OCI-LY7 (cell line): ENCODE results near the gene NFKBIA. TPM values are rescaled to one million over a fixed set of nuclear protein-coding genes. Genes with fewer than 3 reads are reported as not detected.

ENCODE experiments used
- Bru-seq: library from RNA; stranded (reverse); fragments of 400-500 nt; gene quantifications from one replicate; lab custom pipeline; 2021; lab: Mats Ljungman, UMichigan
- BruChase-seq, 2 experiments: library from RNA; stranded (reverse); fragments of 400-500 nt; gene quantifications; one replicate each; lab custom pipeline; 2021; lab: Mats Ljungman, UMichigan
- BruUV-seq: library from RNA; stranded (reverse); fragments of 400-500 nt; replicated peaks from 2 replicates; lab custom pipeline; 2021; lab: Mats Ljungman, UMichigan
- CTCF ChIA-PET: fragments of 300-600 bp; sonication (Branson Sonifier 250); formaldehyde crosslinking; loops from one replicate; lab custom pipeline; 2022; ENCODE audit warnings: antibody characterized with exemption; ENCODE audit not compliant: unreplicated experiment; lab: Charles Lee
- POLR2A ChIA-PET: fragments of 300-600 bp; sonication (Branson Sonifier 250); formaldehyde crosslinking; loops from one replicate; lab custom pipeline; 2022; ENCODE audit warnings: antibody characterized with exemption; lab: Charles Lee
- DNase-seq: peaks from one replicate; pipeline ENCODE4 v3.0.0-alpha.2; 2015; ENCODE audit warnings: low spot score
- H2AFZ ChIP-seq: fragments of 200-600 bp; sonication (generic), shearing (Covaris generic); 2 replicates; pipeline ENCODE4 v1.6.1; 2014; ENCODE audit warnings: mild to moderate bottlenecking, antibody characterized with exemption, low read length, moderate library complexity
- H3K27ac ChIP-seq: fragments of 200-600 bp; sonication (generic); 2 replicates; pipeline ENCODE4 v1.5.1; 2014; ENCODE audit warnings: mixed run types, low read depth, mild to moderate bottlenecking, moderate library complexity, low read length, inconsistent platforms; ENCODE audit not compliant: poor library complexity, severe bottlenecking
- H3K36me3 ChIP-seq: fragments of 200-600 bp; sonication (generic); 2 replicates; pipeline ENCODE4 v1.6.1; 2014; ENCODE audit warnings: mild to moderate bottlenecking, antibody characterized with exemption, low read length, moderate library complexity, mixed read lengths; ENCODE audit not compliant: insufficient read depth
- H3K4me1 ChIP-seq: fragments of 200-600 bp; sonication (generic); 2 replicates; pipeline ENCODE4 v1.5.1; 2014; ENCODE audit warnings: mild to moderate bottlenecking, low read length; ENCODE audit not compliant: insufficient read depth, poor library complexity, severe bottlenecking
- H3K4me2 ChIP-seq: fragments of 200-600 bp; sonication (generic); 2 replicates; pipeline ENCODE4 v1.6.1; 2014; ENCODE audit warnings: mild to moderate bottlenecking, low read length
- H3K4me3 ChIP-seq: fragments of 200-600 bp; sonication (generic); 2 replicates; pipeline ENCODE4 v1.5.1; 2014; ENCODE audit warnings: mild to moderate bottlenecking, low read depth, low read length; ENCODE audit not compliant: poor library complexity, severe bottlenecking
- H3K79me2 ChIP-seq: fragments of 200-600 bp; sonication (generic); 2 replicates; pipeline ENCODE4 v1.6.1; 2016; ENCODE audit warnings: low read depth, mild to moderate bottlenecking, low read length, moderate library complexity, mixed read lengths; ENCODE audit not compliant: insufficient read depth
- H3K9me2 ChIP-seq: fragments of 200-600 bp; sonication (generic); 2 replicates; pipeline ENCODE4 v1.6.1; 2016; ENCODE audit warnings: mild to moderate bottlenecking, low read length, mixed read lengths; ENCODE audit not compliant: insufficient read depth
- H3K9me3 ChIP-seq: fragments of 200-600 bp; sonication (generic); 2 replicates; pipeline ENCODE4 v1.6.1; 2014; ENCODE audit warnings: mild to moderate bottlenecking, mixed run types, low read length, mixed read lengths
- H4K20me1 ChIP-seq: fragments of 200-600 bp; sonication (generic); 2 replicates; pipeline ENCODE4 v1.6.1; 2014; ENCODE audit warnings: mild to moderate bottlenecking, antibody characterized with exemption, low read length, moderate library complexity, mixed read lengths; ENCODE audit not compliant: insufficient read depth
- EZH2phosphoT487 ChIP-seq: fragments of 200-600 bp; sonication (generic); IDR thresholded peaks from 2 replicates; pipeline ENCODE4 v1.6.1; 2018; ENCODE audit warnings: low read depth, borderline replicate concordance, mild to moderate bottlenecking, mixed run types, antibody characterized with exemption, low read length, moderate library complexity, mixed read lengths
- intact Hi-C: fragments of 100-400 bp; cut with micrococcal nuclease; formaldehyde crosslinking; loops from one replicate; pipeline ENCODE4 v1.10.0; 2022; ENCODE audit not compliant: unreplicated experiment
- long read RNA-seq: library from polyadenylated mRNA; stranded (forward); transcript quantifications from one replicate; pipeline ENCODE4 v2.0.0, GENCODE V29; 2022
- total RNA-seq, 2 experiments: library from RNA; depleted of rRNA in 1 of 2; stranded (reverse); fragments of >200 nt in 1 of 2; shearing (Covaris generic) in 1 of 2; gene quantifications; 2 replicates each; pipeline ENCODE4 v1.2.3, GENCODE V29; 2014 to 2022
- TF ChIP-seq, protein P1 (sequence below): fragments of 200-600 bp; sonication (generic); conservative IDR thresholded peaks from 2 replicates; pipeline ENCODE4 v1.5.1; 2014; ENCODE audit warnings: mild to moderate bottlenecking, antibody characterized with exemption, low read length, moderate library complexity, mixed read lengths

The NFKBIA gene, protein sequence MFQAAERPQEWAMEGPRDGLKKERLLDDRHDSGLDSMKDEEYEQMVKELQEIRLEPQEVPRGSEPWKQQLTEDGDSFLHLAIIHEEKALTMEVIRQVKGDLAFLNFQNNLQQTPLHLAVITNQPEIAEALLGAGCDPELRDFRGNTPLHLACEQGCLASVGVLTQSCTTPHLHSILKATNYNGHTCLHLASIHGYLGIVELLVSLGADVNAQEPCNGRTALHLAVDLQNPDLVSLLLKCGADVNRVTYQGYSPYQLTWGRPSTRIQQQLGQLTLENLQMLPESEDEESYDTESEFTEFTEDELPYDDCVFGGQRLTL
- 100 and 109 TPM in 2 replicates for total RNA-seq (2014; rRNA removed; shearing (Covaris generic))
- 37.0 and 43.6 TPM in 2 replicates for total RNA-seq (2022)
- Bru-seq, nascent RNA = percentile 83 among the genes with signal in this experiment
- BruChase-seq, experiment 1, labeled RNA remaining after a 6-hour chase = percentile 65 among the genes with signal in this experiment
- BruChase-seq, experiment 2, labeled RNA remaining after a 2-hour chase = percentile 77 among the genes with signal in this experiment
- long read RNA-seq, transcript NFKBIA-201 (6 exons, 1,558 nt) = major isoform, 63 of 70 reads
- long read RNA-seq, partial matches to known transcripts = 1 of 70 reads
- long read RNA-seq, other reads (novel, unspliced or antisense) = 4 of 70 reads

DNA sequence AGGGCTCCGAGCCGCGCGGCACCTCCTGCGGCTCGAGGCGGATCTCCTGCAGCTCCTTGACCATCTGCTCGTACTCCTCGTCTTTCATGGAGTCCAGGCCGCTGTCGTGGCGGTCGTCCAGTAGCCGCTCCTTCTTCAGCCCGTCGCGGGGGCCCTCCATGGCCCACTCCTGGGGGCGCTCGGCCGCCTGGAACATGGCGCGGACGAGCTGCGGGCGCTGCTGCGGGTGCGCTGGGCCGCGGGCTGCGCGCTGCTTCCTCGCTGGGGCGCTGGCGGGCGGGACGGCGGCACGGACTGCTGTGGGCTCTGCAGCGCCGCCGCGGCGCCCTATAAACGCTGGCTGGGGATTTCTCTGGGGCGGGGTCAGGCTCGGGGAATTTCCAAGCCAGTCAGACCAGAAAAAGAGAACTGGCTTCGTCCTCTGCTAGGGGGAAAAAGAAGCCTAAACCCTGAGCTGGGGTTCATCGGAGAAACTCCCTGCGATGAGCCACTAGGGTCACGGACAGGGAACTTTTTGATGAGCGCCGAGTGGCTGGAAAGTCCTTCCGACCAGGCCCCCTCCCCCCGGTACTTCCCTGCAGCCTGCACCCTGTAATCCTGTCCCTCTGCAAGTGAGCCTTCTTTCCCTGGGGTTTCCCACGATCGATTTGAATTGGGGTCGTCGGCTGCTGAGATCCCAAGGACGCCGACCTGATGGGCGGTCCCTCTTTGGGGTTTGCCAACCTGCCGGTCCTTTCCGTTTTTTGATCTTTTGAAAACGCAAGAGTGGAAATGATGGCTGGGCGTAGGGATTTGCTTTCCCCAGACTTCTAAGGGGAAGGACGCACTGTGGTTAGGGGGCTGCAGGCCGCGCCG is at the start of gene NFKBIA:
NFKBIA (minus strand) TSS at position 301 of the 855 bp plus-strand sequence; CDS start at position 196, 105 bp downstream.
- Histone ChIP-seq H3K27ac (peak within 1 kb of the TSS; percentile 79), H3K9me3 (no peaks in the 10 kb centered on the region), H2AFZ (peak within 1 kb of the TSS; percentile 87), H3K4me2 (peak within 1 kb of the TSS; percentile 96), H4K20me1 (peaks cover 15% of the 10 kb centered on the region; the same call in 1 of the 2 replicates), H3K4me3 (peak within 1 kb of the TSS; percentile 93), H3K79me2 (peaks cover 21% of the 10 kb centered on the region; the same call in 1 of the 2 replicates), H3K36me3 (peaks cover 39% of the 10 kb centered on the region), H3K9me2 (no peaks in the 10 kb centered on the region), H3K4me1 (peaks cover 47% of the 10 kb centered on the region)
- no peak for TF ChIP-seq EZH2phosphoT487
- TF ChIP-seq, protein P1, sequence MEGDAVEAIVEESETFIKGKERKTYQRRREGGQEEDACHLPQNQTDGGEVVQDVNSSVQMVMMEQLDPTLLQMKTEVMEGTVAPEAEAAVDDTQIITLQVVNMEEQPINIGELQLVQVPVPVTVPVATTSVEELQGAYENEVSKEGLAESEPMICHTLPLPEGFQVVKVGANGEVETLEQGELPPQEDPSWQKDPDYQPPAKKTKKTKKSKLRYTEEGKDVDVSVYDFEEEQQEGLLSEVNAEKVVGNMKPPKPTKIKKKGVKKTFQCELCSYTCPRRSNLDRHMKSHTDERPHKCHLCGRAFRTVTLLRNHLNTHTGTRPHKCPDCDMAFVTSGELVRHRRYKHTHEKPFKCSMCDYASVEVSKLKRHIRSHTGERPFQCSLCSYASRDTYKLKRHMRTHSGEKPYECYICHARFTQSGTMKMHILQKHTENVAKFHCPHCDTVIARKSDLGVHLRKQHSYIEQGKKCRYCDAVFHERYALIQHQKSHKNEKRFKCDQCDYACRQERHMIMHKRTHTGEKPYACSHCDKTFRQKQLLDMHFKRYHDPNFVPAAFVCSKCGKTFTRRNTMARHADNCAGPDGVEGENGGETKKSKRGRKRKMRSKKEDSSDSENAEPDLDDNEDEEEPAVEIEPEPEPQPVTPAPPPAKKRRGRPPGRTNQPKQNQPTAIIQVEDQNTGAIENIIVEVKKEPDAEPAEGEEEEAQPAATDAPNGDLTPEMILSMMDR = peak; percentile 73
- peak; percentile 91 for DNase-seq
- intact Hi-C loops = loop anchor here (1.0 to 5.0 kb wide), 6 partner anchors 112 to 532 kb away; partner anchors contain the start of genes FAM177A1, PPP2R3C, PRORP and PSMA6
- CTCF ChIA-PET = interaction anchor here (0.7 to 1.2 kb wide), 5 partner anchors 9 to 261 kb away, joined by 3 read pairs; no protein-coding TSS in a partner anchor
- TSS peak; percentile 73 for BruUV-seq
- POLR2A ChIA-PET = interaction anchor here (0.6 to 5.0 kb wide), 17 partner anchors 11 to 391 kb away, joined by 3 to 37 read pairs (median 5); partner anchors contain the start of gene PSMA6

DNA sequence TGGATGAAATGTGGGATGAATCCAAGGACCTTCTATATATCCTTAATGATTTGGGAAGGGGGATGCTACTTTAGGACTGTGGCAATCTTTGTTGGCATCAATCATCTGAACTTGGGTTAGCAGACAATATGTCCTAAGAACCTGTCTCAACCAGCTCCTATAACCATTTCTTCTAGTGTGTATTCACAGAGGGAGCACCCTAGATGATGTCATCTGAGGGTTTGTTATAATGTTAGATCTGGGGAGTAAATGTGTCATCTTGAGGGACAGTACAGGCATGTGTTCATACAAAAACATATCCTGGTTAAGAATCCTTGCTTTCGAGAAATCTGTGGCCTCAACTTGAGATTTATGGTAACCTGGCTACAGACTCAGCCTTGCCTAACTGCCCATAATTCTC is 41.9 kb upstream of the NFKBIA start:
- Histone ChIP-seq H3K4me2 (no peak overlapping the region), H3K27ac (no peak overlapping the region), H4K20me1 (no peaks in the 10 kb centered on the region), H3K9me2 (no peaks in the 10 kb centered on the region), H3K79me2 (no peaks in the 10 kb centered on the region), H2AFZ (no peak overlapping the region), H3K4me3 (no peak overlapping the region), H3K36me3 (no peaks in the 10 kb centered on the region), H3K9me3 (no peaks in the 10 kb centered on the region), H3K4me1 (no peaks in the 10 kb centered on the region)
- TF ChIP-seq EZH2phosphoT487 = no peak
- TF ChIP-seq, protein P1 = no peak
- ChIA-PET CTCF (no interaction called here), POLR2A (no interaction called here)
- intact Hi-C loops = no loop called here
- BruUV-seq = no TSS peak
- no peak for DNase-seq
